Vagina (tissue), 2 donors: ENCODE results near the gene RUFY2.

Experiments
- POLR2A ChIP-seq, 2 donors: fragments of 450-650 bp; IDR thresholded peaks; one replicate each; pipeline ENCODE4 v1.6.1; 2017; ENCODE audit warnings: antibody characterized with exemption in 2 of 2, mild to moderate bottlenecking in 2 of 2, moderate library complexity in 2 of 2
- POLR2AphosphoS5 ChIP-seq, 2 donors: sonication (generic); formaldehyde crosslinking; IDR thresholded peaks; one replicate each; pipeline ENCODE4 v1.9.0; 2017; ENCODE audit warnings: antibody characterized with exemption in 2 of 2, mild to moderate bottlenecking in 2 of 2, low read depth in 1 of 2; ENCODE audit not compliant: insufficient read depth in 1 of 2
- TF ChIP-seq, protein P1 (sequence below), 3 experiments: fragments of 450-650 bp in 2 of 3; fragments of 200-600 bp in 1 of 3; sonication (generic) in 1 of 3; IDR thresholded peaks; one replicate each; pipeline ENCODE4 v1.5.1; 2017 to 2019; ENCODE audit warnings: antibody characterized with exemption in 3 of 3, mild to moderate bottlenecking in 2 of 3, moderate library complexity in 2 of 3

DNA sequence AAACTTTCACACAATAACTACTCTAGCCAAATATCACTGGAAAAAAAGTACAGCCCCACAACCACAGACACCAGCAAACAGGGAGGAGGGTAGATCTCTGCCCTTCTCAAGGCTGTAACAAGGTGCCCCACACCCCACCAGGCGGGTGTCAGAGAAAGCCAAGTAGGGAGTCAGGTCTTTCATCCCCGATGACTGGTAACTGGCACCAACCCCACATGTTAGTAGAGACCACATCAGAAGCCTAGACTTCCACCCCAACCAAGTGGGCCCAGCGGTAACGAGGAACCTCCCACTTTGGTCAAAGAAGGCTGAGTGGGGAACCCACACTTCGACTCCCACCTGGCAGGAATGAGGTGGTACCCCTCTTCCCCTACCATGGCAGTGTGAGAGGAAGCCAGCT lies 16.4 kb upstream of the RUFY2 start:
- TF ChIP-seq, protein P1, sequence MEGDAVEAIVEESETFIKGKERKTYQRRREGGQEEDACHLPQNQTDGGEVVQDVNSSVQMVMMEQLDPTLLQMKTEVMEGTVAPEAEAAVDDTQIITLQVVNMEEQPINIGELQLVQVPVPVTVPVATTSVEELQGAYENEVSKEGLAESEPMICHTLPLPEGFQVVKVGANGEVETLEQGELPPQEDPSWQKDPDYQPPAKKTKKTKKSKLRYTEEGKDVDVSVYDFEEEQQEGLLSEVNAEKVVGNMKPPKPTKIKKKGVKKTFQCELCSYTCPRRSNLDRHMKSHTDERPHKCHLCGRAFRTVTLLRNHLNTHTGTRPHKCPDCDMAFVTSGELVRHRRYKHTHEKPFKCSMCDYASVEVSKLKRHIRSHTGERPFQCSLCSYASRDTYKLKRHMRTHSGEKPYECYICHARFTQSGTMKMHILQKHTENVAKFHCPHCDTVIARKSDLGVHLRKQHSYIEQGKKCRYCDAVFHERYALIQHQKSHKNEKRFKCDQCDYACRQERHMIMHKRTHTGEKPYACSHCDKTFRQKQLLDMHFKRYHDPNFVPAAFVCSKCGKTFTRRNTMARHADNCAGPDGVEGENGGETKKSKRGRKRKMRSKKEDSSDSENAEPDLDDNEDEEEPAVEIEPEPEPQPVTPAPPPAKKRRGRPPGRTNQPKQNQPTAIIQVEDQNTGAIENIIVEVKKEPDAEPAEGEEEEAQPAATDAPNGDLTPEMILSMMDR (IDR thresholded peaks at IDR 0.05) = no peak
- TF ChIP-seq POLR2A (IDR thresholded peaks at IDR 0.05) (no peak), POLR2AphosphoS5 (IDR thresholded peaks at IDR 0.05; ENCODE audit: insufficient read depth in 1 of 2, low read depth in 1 of 2) (no peak)
